IPS-20b (cell line): ENCODE results near the gene TEKT4.
A peak's percentile ranks its signal among the peaks of the same experiment; 100 is the strongest.
"Not testable (repeated sequence)": the region's sequence is repeated elsewhere in the genome, so short reads cannot be mapped to it uniquely, and the experiment has no call there.

Experiments used
- H3K27ac ChIP-seq: one replicate; pipeline ENCODE4 v1.5.1; 2013; ENCODE audit warnings: low read length
- H3K27me3 ChIP-seq: 2 replicates; pipeline ENCODE4 v1.6.1; 2013; ENCODE audit warnings: mild to moderate bottlenecking, low read length, inconsistent platforms; ENCODE audit not compliant: insufficient read depth
- H3K36me3 ChIP-seq: 2 replicates; pipeline ENCODE4 v1.6.1; 2013; ENCODE audit warnings: low read depth, mild to moderate bottlenecking, inconsistent platforms, low read length, moderate library complexity; ENCODE audit not compliant: insufficient read depth
- H3K4me1 ChIP-seq: 2 replicates; pipeline ENCODE4 v1.6.1; 2013; ENCODE audit warnings: mild to moderate bottlenecking, control low read depth, inconsistent platforms, low read length, moderate library complexity; ENCODE audit not compliant: insufficient read depth
- H3K4me3 ChIP-seq: 2 replicates; pipeline ENCODE4 v1.5.1; 2013; ENCODE audit warnings: mild to moderate bottlenecking, low read length, inconsistent platforms
- H3K9ac ChIP-seq: 2 replicates; pipeline ENCODE4 v1.6.1; 2013; ENCODE audit warnings: low read depth, mild to moderate bottlenecking, inconsistent platforms, low read length, moderate library complexity
- H3K9me3 ChIP-seq: 2 replicates; pipeline ENCODE4 v1.6.1; 2013; ENCODE audit warnings: mild to moderate bottlenecking, low read depth, low read length, inconsistent platforms; ENCODE audit not compliant: insufficient read depth

The TEKT4 gene

GRCh38 chr2:94872088-94872618 lies 923 bp downstream of the TEKT4 start:
- no peaks in the 10 kb centered on the region for H3K4me1 ChIP-seq
- H3K9ac ChIP-seq: no peak overlapping the region
- H3K27me3 ChIP-seq: peaks cover 79% of the 10 kb centered on the region
- H3K4me3 ChIP-seq: peak overlapping the region; percentile 58; the same call in 1 of the 2 replicates
- no peaks in the 10 kb centered on the region for H3K9me3 ChIP-seq
- no peaks in the 10 kb centered on the region for H3K36me3 ChIP-seq
- H3K27ac ChIP-seq: no peak overlapping the region

GRCh38 chr2:94872676-94873361 lies 1.6 kb downstream of the TEKT4 start:
- H3K4me1 ChIP-seq: no peaks in the 10 kb centered on the region
- no peak overlapping the region for H3K9ac ChIP-seq
- H3K4me3 ChIP-seq: no peak overlapping the region
- H3K27me3 ChIP-seq: peaks cover 72% of the 10 kb centered on the region
- no peak overlapping the region for H3K27ac ChIP-seq
- no peaks in the 10 kb centered on the region for H3K9me3 ChIP-seq
- H3K36me3 ChIP-seq: no peaks in the 10 kb centered on the region

DNA sequence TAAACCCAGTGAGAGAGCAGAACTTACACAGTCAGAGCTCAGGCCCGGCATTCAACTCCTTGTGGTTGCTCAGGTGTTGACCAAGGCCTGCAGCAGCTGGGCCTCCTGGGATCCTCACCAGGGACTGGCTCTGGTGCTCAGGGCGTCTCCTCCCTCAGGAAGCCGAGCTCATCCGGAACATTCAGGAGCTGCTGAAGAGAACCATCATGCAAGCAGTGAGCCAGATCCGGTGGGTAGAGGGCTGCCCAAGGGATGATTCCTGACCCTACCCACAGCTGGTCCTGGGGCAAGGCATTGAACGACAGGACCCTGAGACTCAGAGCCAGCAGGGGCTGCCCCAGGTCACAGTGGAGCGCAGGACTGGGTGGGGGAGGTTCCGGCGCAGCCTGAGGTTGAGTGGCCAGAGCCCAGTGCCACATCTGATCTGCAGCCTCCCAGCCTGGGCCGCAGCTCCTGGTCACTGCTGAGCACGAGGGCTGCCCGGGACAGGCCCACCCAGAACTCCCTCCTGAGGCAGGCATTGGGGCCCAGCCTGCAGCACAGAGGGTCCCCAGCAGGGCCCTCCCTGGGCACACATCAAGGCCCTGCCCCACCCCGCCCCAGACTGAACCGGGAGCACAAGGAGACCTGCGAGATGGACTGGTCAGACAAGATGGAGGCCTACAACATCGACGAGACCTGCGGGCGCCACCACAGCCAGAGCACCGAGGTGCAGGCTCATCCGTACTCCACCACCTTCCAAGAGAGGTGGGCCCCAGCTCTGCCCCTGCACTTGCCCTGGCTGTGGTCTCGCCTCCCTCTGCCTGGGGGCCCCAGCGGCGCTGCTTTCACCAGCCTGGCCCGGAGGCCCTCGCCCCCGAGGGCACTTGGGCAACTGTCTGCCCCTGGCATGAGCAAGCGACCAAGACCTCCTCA lies 2.4 kb downstream of the TEKT4 start:
- Histone ChIP-seq H3K4me3 (peak overlapping the region; percentile 42; the same call in 1 of the 2 replicates), H3K9me3 (no peaks in the 10 kb centered on the region), H3K36me3 (no peaks in the 10 kb centered on the region), H3K27me3 (peaks cover 64% of the 10 kb centered on the region), H3K4me1 (no peaks in the 10 kb centered on the region), H3K9ac (no peak overlapping the region), H3K27ac (no peak overlapping the region)

DNA sequence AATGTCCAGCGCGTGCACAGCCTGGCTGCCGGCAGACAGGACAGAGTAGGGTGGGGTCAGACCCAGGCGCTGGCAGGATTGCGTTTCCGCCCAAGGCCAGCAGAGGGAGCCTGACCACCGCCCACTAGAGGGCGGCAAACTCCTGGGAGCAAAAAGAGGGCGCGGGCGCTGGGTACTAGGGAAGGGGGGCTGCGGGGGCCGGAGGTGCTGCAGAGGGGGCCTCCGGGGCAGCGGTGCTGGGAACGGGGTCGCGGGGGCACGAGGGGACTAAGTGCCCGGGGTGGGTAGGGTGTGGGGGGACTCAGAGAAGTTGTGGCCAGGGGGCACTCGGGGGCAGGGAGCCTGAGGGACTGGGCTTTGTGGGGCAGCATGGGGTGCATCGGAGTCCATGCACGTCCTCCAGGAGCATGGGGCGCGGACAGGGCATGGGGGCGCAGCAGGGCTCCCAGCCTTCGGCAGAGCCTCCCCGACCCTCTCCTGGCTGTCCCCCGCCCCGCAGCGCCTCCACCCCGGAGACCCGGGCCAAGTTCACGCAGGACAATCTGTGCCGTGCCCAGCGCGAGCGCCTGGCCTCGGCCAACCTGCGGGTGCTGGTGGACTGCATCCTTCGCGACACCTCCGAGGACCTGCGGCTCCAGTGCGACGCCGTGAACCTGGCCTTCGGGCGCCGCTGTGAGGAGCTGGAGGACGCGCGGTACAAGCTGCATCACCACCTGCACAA lies 3.2 kb downstream of the TEKT4 start:
- Histone ChIP-seq H3K9me3 (no peaks in the 10 kb centered on the region), H3K36me3 (no peaks in the 10 kb centered on the region), H3K9ac (no peak overlapping the region), H3K27ac (no peak overlapping the region), H3K27me3 (peaks cover 56% of the 10 kb centered on the region), H3K4me3 (peak overlapping the region; percentile 46; the same call in 1 of the 2 replicates), H3K4me1 (no peaks in the 10 kb centered on the region)

DNA sequence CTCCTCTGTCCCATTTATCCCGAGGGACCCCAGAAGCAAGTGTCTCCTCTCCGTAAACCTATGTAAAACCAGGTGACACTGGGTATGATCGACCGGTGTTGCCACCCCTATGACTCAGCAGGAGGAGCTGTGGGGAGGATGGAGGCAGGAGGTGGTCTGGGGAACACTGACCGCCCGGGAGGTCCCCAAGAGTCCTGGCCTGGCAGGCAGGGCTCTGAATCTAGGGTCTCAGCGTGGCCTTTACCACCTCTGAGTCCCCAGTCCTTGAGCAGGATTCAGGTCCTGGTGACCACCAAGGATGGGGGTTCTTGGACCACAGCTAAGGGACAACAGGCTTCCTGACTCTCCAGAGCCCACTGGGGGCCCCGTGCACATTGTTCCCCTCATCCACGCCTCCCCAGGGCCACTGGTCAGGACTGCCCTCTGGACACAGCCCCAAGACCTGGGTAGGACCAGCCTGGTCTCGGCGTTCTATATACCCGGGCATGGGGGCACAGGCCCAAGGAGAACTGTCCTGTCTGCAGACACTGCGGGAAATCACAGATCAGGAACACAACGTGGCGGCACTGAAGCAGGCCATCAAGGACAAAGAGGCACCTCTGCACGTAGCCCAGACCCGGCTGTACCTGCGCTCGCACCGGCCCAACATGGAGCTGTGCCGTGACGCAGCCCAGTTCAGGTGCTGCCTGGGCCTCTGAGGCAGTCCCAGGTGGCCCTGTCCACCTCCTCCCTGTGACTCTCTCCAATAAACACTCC lies 4.0 kb downstream of the TEKT4 start:
- H3K27me3 ChIP-seq: peaks cover 48% of the 10 kb centered on the region
- no peaks in the 10 kb centered on the region for H3K9me3 ChIP-seq
- H3K4me1 ChIP-seq: no peaks in the 10 kb centered on the region
- no peak overlapping the region for H3K4me3 ChIP-seq
- no peaks in the 10 kb centered on the region for H3K36me3 ChIP-seq
- no peak overlapping the region for H3K27ac ChIP-seq
- no peak overlapping the region for H3K9ac ChIP-seq

GRCh38 chr2:94875820-94876522 lies 4.7 kb downstream of the TEKT4 start:
- H3K27ac ChIP-seq: no peak overlapping the region
- H3K36me3 ChIP-seq: no peaks in the 10 kb centered on the region
- H3K9ac ChIP-seq: no peak overlapping the region
- H3K4me3 ChIP-seq: no peak overlapping the region
- H3K27me3 ChIP-seq: peaks cover 41% of the 10 kb centered on the region
- H3K4me1 ChIP-seq: no peaks in the 10 kb centered on the region
- H3K9me3 ChIP-seq: no peaks in the 10 kb centered on the region

- Histone ChIP-seq H3K27ac (no peak overlapping the region), H3K9ac (no peak overlapping the region), H3K4me3 (no peak overlapping the region), H3K9me3 (no peaks in the 10 kb centered on the region), H3K4me1 (no peaks in the 10 kb centered on the region), H3K36me3 (no peaks in the 10 kb centered on the region), H3K27me3 (peaks cover 36% of the 10 kb centered on the region)
Observed at GRCh38 chr2:94876523-94876863, 5.3 kb downstream of the TEKT4 start.

DNA sequence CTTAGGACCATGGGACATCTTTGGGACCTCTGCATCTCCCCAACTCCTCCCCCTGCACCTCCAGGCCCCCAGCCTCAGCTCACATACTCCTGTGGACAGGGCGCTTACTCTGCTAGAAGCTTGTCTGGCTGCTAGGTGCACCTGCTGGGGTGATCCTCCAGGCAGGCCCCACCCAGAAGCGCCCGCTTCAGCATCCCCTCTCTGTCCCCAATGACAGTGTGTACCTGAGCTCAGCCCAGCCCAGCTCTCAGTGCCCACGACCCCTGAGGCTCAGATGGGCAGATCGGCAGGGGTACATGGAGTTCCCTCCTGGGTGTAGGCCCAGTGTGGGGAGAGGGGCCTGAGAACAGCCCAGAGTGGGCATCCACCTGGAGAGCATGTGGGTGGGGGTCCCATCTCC lies 5.9 kb downstream of the TEKT4 start:
- Histone ChIP-seq H3K4me1 (no peaks in the 10 kb centered on the region), H3K4me3 (no peak overlapping the region), H3K9ac (no peak overlapping the region), H3K9me3 (no peaks in the 10 kb centered on the region), H3K36me3 (no peaks in the 10 kb centered on the region), H3K27ac (no peak overlapping the region), H3K27me3 (peaks cover 29% of the 10 kb centered on the region)

DNA sequence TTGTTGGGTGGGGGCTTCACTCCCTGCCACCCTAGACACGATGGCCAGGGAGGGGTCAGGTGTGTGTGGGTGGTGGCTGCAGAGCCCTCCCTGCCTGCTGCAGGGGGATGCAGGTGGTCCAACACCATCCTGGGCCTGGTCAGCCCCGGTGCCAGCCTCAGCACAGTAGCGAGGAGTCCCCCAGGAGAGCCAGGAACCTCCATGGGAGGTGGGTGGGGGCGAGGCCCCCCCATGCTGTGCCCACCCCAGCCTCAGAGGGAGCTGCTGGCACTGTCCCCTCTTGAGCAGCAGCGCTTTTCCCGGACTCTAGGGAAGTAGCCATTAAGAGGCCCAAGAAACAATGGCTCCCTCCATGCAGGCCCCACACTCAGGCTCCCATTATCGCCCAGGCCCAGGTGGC lies 7.3 kb downstream of the TEKT4 start:
- not testable (repeated sequence) for H3K36me3 ChIP-seq, H3K9ac ChIP-seq, H3K4me3 ChIP-seq, H3K4me1 ChIP-seq, H3K9me3 ChIP-seq, H3K27ac ChIP-seq
- H3K27me3 ChIP-seq: peaks cover 15% of the 10 kb centered on the region

DNA sequence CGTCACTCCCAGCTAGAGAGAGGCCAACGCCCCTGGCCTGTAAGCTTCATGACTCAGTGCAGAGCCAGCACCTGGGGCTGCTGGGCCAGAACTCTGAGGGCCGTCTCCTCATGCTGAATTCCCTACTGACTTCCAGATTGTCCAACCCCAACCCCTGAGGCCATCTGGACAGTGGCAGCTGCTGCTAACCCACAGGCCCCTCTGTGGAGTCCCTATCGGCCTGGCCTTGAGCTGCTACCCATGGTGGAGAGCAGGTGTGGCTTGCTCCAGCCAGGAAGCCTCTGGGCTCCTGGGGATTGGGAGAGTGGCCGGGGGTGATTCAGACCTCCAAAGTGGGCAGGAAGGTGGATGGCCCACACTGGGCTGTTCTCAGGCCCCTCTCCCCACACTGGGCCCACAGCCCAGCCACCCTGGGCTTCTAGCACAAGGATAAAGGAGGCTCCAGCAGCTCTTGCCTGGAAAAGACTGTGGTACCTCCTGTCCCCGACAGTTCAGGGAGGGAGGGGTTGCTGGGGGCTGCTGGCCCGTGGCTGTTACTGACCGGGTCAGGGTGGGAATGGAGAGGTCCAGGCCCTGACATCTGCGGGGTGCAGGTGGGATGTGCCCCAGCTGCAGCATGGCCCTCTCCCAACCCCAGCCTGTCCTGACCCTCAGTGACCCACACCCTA lies 8.2 kb downstream of the TEKT4 start:
- no peak overlapping the region for H3K4me3 ChIP-seq
- no peaks in the 10 kb centered on the region for H3K4me1 ChIP-seq
- H3K36me3 ChIP-seq: no peaks in the 10 kb centered on the region
- H3K9me3 ChIP-seq: no peaks in the 10 kb centered on the region
- no peak overlapping the region for H3K9ac ChIP-seq
- H3K27me3 ChIP-seq: peaks cover 9% of the 10 kb centered on the region
- H3K27ac ChIP-seq: no peak overlapping the region
